ENCODE data around the gene MBNL2. TPM values are rescaled to one million over a fixed set of nuclear protein-coding genes. Genes with fewer than 3 reads are reported as not detected.
"Not testable (repeated sequence)": the region's sequence is repeated elsewhere in the genome, so short reads cannot be mapped to it uniquely, and the experiment has no call there.

The MBNL2 gene
- total and polyA plus RNA-seq, 7 donors, result 11.8 to 110 (median 84.7) TPM

DNA sequence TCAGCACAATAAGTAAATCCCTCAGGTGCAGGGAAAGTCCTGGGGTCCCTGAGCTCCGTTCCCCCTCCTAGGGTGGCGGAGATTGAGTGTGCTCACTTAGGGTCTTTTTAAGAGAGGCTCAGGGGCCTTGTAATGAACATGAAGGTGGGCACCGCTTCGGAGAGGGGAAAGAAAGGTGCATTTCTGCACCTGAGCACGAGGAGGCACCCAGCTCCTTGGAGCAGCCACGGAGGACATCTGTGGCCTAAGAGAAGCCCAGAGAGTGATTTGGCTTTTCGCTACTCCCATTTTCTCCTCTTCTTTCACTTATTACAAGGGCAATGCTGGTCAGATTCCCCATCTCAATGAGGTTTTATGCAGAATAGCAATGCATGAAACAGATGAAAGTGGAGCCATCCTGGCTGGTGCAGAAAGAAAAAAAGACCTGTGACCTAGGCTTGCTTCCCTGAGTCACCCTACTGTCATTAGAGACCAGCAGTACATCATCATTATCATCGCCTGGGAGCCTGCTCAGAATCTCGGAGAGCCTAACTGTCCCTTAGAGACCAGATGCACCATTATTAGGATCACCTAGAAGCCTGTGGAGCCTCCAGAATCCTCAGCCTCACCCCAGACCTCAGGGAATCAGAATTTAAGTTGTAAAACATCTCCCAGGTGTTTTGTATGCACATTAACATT, 125.3 kb downstream of the MBNL2 start:
- Histone ChIP-seq H3K27ac (peak overlapping the region in 2 of 4 donors; percentile 8 to 17), H3K36me3 (peaks cover 6 to 58% (median 26%) of the 10 kb centered on the region in 4 donors), H3K4me1 (peaks cover 0 to 36% (median 25%) of the 10 kb centered on the region in 4 donors), H3K4me3 (no peak overlapping the region), H3K27me3 (no peaks in the 10 kb centered on the region), H3K9me3 (peaks cover 0 to 3% (median 0%) of the 10 kb centered on the region in 4 donors)
- TF ChIP-seq POLR2A (IDR thresholded peaks at IDR 0.05), result no peak
- TF ChIP-seq, protein P1, sequence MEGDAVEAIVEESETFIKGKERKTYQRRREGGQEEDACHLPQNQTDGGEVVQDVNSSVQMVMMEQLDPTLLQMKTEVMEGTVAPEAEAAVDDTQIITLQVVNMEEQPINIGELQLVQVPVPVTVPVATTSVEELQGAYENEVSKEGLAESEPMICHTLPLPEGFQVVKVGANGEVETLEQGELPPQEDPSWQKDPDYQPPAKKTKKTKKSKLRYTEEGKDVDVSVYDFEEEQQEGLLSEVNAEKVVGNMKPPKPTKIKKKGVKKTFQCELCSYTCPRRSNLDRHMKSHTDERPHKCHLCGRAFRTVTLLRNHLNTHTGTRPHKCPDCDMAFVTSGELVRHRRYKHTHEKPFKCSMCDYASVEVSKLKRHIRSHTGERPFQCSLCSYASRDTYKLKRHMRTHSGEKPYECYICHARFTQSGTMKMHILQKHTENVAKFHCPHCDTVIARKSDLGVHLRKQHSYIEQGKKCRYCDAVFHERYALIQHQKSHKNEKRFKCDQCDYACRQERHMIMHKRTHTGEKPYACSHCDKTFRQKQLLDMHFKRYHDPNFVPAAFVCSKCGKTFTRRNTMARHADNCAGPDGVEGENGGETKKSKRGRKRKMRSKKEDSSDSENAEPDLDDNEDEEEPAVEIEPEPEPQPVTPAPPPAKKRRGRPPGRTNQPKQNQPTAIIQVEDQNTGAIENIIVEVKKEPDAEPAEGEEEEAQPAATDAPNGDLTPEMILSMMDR (IDR thresholded peaks at IDR 0.05), result no peak
- TF ChIP-seq EP300 (IDR thresholded peaks at IDR 0.05), result no peak
- TF ChIP-seq POLR2AphosphoS5 (IDR thresholded peaks at IDR 0.05), result no peak
- intact Hi-C loops (cut with DNase I), result no loop called here
- 95% methylated on average over 9 of the region's 9 CpGs for WGBS, 2 donors
- no peak for DNase-seq

DNA sequence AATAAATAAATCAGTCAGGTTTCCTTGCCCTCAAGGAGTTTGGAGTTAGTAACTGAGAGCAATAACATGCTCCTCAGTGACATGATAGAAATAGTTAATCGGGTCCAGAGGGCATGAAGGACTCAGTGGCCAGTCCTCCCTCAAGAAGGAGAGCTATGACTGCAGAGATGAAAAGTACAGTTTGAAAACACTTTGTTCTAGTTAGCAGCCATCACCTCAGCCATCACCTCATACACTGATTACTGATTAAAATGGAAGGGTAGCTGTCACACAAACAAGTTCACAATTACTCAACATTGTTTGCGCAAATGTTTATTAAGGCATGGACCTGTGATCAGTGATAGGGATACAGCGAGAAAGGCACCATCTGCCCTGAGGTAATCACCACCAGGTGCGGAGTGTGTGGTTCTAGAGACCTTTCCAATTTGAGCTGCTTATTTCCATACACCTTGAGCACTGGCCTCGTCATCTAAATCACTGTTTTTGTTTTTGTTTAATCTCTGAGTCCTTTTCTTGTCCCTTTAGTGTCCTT, 126.5 kb downstream of the MBNL2 start:
- Histone ChIP-seq H3K27me3 (no peaks in the 10 kb centered on the region), H3K27ac (no peak overlapping the region), H3K36me3 (peaks cover 6 to 59% (median 26%) of the 10 kb centered on the region in 4 donors), H3K9me3 (peaks cover 0 to 3% (median 0%) of the 10 kb centered on the region in 4 donors), H3K4me1 (peaks cover 0 to 35% (median 29%) of the 10 kb centered on the region in 4 donors), H3K4me3 (no peak overlapping the region)
- WGBS, 2 donors, result 85 to 94% methylated on average over 5 of the region's 5 CpGs
- no peak for TF ChIP-seq POLR2AphosphoS5 (IDR thresholded peaks at IDR 0.05)
- TF ChIP-seq, protein P1 (IDR thresholded peaks at IDR 0.05), result no peak
- no peak for TF ChIP-seq POLR2A (IDR thresholded peaks at IDR 0.05)
- TF ChIP-seq EP300 (IDR thresholded peaks at IDR 0.05), result no peak
- no peak for DNase-seq
- intact Hi-C loops (cut with DNase I), result no loop called here

- Histone ChIP-seq H3K36me3 (peaks cover 0 to 71% (median 20%) of the 10 kb centered on the region in 4 donors), H3K4me1 (peaks cover 0 to 32% (median 27%) of the 10 kb centered on the region in 4 donors), H3K27ac (peak overlapping the region in 1 of 4 donors; percentile 56)
- H3K9me3 ChIP-seq; DNase-seq; H3K4me3 ChIP-seq; intact Hi-C loops (cut with DNase I); H3K27me3 ChIP-seq: not testable (repeated sequence)
- WGBS, 2 donors, result 89 to 100% methylated on average over 1 of the region's 1 CpG
Observed at GRCh38 chr13:97352012-97352411, 129.9 kb downstream of the MBNL2 start.

DNA sequence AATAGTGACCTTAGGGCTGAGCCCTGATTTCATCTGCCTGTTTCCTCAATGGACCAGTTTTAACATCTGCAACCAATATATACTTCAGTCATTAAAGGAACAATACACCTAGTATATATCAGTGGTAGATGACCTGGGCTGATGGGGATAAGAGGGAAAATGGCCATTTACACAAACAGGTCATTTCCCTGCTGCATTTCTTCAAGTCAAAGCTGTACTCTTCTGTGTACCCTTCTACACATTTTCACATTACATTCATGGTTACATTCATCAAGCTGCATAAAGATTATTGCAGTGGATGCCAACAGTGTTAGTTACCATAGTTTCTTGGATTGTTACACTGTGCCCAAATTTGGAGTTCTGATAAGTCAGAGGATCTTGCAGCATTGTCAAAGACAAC, 130.7 kb downstream of the MBNL2 start:
- peaks cover 0 to 39% (median 29%) of the 10 kb centered on the region in 4 donors for H3K4me1 ChIP-seq
- peaks cover 0 to 71% (median 15%) of the 10 kb centered on the region in 4 donors for H3K36me3 ChIP-seq
- intact Hi-C loops (cut with DNase I), result no loop called here
- H3K27me3 ChIP-seq, result no peaks in the 10 kb centered on the region
- no peak overlapping the region for H3K4me3 ChIP-seq
- TF ChIP-seq, protein P1 (IDR thresholded peaks at IDR 0.05), result no peak
- TF ChIP-seq EP300 (IDR thresholded peaks at IDR 0.05) (no peak), POLR2A (IDR thresholded peaks at IDR 0.05) (no peak), POLR2AphosphoS5 (IDR thresholded peaks at IDR 0.05) (no peak)
- no peak for DNase-seq
- H3K9me3 ChIP-seq, result peaks cover 0 to 3% (median 0%) of the 10 kb centered on the region in 4 donors
- peak overlapping the region in 2 of 4 donors; percentile 7 to 56 for H3K27ac ChIP-seq

DNA sequence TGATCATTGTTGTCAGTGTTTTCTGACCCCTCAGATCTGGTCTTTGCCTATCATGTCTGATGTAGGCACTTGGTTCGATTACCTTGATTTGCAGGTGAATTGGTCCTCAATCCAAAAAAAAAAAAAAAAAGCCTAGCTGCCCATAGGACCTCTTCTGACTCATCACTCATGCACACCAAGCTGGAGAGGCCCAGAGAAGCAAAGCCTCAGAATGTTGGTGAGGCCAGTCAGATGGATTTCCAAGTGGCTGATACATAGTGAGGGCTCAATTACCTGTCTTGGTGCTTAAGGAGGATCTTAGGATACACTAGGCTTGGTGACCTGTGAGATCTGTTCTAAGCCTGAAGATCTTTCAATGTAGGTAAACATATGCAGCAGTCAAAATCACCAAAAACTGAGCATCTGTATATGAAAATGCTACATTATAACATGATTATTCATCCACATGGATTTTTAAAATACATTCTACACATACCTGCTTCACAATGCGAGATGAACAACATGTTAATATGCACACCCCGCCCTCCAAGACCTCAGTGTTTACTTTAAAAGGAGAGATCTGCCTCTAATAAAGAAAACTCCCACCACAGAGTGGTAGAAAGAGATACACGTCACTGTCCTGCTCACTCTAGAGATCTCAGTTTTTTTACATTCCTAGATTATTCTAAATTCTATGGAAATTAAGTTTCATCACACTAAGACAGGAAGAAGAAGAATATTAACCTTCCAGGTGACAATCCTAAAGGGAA, 132.0 kb downstream of the MBNL2 start:
- peaks cover 0 to 49% (median 35%) of the 10 kb centered on the region in 4 donors for H3K4me1 ChIP-seq
- TF ChIP-seq EP300 (IDR thresholded peaks at IDR 0.05), result no peak
- TF ChIP-seq, protein P1 (IDR thresholded peaks at IDR 0.05), result no peak
- TF ChIP-seq POLR2AphosphoS5 (IDR thresholded peaks at IDR 0.05), result no peak
- TF ChIP-seq POLR2A (IDR thresholded peaks at IDR 0.05), result no peak
- intact Hi-C loops (cut with DNase I), result no loop called here

More for the DNA sequence above, 132.0 kb downstream of the MBNL2 start:
- no peaks in the 10 kb centered on the region for H3K27me3 ChIP-seq
- H3K9me3 ChIP-seq, result peaks cover 0 to 3% (median 0%) of the 10 kb centered on the region in 4 donors
- peaks cover 0 to 67% (median 14%) of the 10 kb centered on the region in 4 donors for H3K36me3 ChIP-seq
- peak overlapping the region in 3 of 4 donors; percentile 6 to 56 (median 28) for H3K27ac ChIP-seq
- 90 to 95% methylated on average over 4 of the region's 4 CpGs for WGBS, 2 donors
- H3K4me3 ChIP-seq, result no peak overlapping the region
- no peak for DNase-seq
